Stimulated activated CD8-positive, alpha-beta memory T cell treated with anti-CD3 and anti-CD28 coated beads, Interleukin-2, amount 100 ng/mL, for 48 hours (primary cell): ENCODE data around the gene NCLN.
"Not testable (repeated sequence)": the region's sequence is repeated elsewhere in the genome, so short reads cannot be mapped to it uniquely, and the experiment has no call there.

Experiments used
- DNase-seq, 2 donors: peaks; one replicate each; pipeline ENCODE4 v3.0.0-alpha.2; 2020; ENCODE audit warnings: low read depth in 2 of 2

NCLN gene

DNA sequence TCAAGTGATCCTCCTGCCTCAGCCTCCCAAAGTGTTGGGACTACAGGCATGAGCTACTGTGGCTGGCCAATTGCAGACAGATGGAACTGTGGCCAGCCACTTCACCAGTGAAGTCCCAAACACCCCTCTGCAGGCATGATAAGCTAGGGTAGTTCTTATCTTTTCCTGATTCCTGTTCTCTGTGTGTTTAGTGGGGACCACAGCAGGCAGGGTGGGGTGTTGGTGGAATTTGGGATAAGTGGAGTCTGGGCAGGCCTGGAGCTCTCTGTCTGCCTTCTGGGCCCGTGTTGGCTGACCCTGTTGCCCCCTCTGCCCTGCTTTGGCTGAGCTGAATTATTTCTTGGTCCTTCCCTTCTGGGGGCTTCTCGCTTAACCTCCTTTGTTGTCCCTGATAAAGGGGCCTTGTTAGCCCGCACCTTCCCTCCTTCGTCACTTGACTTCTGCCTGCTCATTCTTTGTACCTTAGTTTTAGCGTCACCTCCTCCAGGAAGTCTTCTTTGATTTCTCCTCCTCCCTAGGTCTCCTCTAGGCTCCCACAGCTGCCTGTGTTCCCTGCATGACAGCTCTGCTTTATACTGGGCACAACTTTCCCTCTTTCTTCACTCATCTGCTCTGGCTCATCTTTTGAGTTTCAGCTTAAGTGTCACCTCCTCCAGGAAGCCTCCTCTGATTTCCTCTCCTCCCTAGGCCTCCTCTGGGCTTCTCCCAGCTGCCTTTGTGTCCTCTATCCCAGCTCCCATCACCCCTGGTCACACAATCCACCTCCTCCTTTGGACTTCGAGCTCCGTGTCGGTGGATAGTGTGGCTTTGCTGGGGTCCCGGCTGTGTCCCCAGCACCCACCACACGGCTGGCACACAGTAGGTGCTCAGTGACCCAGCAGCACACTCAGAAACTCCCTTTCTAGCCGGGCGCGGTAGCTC is 1.7 kb upstream of the NCLN start:
- no peak for DNase-seq

GRCh38 chr19:3184847-3185460 is 776 bp upstream of the NCLN start:
- peak; percentile 37 to 49 for DNase-seq

DNA sequence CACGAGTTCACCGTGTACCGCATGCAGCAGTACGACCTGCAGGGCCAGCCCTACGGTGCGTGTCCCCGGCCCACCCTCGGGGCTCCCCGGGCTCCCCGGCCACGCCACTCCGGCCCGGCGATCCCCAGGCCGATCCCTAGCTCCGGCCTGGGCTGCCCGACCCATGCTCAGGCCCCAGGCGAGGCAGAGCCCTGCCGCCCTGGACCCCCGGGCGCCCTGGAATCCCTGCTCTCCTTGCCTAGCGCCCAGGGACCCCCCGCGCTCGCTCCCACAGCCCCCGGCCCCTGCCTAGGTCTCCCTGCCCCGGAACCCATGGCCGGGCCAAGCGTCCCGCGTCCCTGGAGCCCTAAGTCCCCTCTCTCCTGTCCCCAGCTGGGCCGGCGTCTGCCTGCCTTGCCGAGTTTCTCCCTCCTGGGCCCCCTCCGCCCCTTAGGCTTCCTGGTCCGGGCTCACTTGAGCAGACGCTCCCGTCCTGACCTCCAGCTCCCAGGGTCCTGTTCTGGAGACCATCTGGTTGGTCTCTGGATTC is 494 bp downstream of the NCLN start:
- DNase-seq = peak in 1 of 2 donors; percentile 50

DNA sequence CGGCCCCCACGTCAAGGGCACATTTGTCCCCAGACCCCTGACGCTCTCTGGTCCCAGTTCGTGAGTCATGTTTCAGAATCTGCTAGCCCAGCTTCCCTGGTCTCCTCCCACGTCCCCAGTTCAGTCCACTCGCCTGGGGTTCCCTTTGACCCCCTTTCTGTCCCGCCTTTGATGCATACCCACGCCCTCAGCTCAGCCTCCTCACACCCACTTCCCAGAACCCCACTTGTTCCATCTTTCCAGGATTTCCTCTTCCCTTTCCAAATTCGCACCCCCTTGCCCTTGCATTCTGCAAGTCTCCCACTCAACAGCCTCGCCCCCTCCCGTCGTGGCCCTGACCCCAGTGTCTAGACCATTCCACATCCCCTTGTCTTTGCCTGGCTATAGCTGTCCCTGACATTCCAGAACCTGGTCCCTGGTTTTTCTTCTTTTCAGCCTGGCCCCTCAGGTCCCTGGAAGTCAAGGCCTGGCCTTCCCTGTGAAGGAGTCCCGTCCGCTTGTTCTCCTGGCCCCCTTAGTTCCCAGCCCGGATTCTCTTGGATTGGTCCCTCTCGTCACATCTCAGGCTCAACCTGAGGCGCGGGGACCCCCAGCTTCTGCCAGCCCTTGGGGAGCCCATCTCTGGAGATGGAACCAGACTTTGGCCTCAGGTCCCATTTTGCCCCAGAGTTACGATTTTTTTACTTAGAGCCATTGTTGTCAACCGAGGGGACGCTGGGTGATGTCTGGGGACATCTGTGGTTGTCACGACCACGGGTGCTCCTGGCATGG is 1.3 kb downstream of the NCLN start:
- no peak for DNase-seq

DNA sequence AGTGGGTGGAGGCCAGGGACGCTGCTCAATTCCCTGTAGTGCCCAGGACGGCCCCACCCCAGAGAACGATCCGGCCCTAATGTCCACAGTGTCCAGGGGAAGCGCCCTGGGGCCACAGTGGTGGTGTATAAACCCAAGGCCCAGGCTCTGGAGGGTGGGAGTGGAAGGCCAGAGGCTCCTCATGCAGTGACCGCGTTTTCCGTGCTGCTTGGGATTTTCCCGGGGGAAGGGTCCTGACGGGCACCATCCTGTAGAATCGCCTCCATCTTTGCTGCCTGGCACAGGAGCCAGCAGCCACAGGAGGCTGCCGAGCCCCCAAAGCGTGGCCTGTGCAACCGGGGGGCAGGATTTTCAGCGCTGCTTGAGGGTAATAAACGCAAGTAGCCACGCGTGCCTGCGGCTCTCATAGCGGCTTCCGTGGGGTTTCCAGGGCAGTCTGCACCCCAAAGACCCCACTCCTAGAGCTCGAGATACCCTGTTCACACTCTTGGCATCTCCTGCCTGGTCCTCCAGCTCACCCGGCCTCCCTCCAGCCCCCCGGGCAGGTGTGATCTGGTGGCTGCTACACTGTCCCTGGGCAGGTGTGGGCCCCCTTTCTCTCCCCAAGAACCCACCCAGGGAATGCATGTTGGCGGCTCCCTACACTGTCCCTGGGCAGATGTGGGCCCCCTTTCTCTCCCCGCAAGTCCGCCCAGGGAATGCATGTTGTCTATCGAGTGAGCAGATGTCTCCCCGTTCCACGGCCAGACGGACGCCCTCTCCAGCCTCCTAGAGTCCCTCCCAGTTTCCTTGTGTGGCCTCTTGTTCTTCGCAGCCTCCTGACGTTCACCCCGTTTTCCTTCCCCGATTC is 2.2 kb downstream of the NCLN start:
- no peak for DNase-seq

DNA sequence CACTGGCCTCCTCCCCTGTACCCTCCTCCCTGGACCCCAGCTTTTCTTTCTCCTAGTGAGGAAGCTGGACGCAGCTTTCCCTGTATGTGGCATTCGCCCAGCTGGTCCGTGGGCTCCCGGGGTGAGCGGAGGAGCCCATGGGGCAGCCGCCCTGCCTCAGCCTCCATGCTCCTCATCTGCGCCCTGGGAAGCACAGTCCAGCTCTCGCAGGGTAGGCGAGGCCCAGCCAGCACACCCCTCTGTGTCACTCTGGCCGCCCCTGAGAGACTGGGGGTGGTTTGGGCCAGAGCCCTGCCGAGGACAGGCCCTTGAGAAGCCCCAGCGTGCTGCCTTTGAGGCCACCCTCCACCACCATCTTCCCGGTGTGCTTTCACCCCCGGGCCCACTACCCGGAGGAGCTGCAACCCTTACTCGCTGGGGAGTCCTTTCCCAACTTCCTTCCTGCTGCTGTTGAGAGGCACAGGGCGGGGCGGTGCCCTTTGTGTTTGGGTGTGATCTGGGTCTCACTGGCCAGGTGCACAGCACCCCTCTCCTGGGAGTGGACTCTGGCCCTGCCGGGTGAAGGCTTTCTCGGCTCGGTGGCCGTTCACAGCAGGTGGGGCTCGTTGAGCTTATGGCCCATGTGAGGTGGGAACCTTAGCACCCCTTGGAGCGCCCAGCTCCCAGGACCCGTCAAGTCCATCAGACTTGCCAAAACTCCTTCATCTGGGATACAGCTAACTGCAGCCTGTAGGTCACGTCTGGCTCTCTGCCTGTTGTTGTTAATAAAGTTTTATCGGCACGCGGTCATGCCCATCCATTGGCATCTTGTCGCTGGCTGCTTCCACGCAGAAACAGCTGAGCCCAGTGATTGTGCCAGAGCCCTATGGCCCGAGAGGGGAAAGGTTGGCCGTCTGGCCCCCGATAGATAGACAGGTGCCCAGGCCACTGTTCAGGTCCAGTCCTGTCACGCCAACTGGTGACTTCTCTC is 3.2 kb downstream of the NCLN start:
- DNase-seq = no peak

DNA sequence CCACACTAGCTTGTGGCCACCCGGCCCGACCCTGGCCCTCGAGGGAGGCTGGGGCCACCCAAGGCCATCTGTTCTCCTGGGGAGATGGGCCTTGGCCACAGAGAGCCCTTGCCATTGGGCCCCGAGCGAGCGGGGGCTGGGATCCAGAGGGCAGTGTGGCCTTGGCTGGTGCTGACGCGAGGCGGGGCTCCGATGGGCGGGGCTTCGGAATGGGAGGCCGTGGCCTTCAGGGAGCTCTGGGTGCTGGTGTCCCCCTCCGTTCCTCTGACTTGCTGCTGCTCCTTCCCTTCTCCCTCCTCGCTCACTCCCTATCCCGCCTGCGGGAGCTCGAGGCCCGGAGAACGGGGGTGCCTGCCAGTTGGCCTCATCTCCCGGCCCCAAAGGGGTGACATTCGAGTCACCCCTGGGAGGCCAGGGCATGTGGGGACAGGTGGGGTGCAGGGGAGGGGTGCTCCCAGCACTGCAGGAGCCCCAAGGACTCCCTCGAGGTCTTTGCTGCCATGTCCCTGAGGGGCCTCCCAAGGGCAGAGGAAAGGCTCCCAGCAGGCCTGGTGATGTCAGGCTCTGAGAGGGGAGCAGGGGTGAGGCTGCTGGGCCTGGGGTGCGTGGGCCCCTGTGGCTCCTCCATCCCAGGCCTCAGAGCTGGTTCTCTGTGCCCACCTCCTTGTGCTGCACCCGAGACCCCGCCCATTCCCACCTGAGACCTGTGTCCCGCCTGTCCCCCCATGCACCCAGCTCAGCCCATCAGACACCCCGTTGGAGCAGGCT is 4.2 kb downstream of the NCLN start:
- DNase-seq = no peak

DNA sequence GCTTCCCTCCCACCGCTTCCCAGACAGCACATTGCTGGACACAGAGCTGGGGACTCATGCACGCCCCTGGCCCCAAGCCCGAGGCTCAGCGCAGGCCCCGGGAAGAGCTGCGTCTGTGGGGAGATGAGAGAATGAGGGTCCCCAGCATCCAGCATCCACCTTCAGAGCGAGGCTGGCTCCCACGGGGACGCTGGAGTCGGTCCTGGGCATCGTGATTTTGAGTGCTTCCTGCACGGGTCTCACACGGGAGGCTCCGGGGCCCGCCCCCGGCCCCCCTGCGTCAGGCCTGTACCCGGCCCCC is 4.7 kb downstream of the NCLN start:
- no peak for DNase-seq

DNA sequence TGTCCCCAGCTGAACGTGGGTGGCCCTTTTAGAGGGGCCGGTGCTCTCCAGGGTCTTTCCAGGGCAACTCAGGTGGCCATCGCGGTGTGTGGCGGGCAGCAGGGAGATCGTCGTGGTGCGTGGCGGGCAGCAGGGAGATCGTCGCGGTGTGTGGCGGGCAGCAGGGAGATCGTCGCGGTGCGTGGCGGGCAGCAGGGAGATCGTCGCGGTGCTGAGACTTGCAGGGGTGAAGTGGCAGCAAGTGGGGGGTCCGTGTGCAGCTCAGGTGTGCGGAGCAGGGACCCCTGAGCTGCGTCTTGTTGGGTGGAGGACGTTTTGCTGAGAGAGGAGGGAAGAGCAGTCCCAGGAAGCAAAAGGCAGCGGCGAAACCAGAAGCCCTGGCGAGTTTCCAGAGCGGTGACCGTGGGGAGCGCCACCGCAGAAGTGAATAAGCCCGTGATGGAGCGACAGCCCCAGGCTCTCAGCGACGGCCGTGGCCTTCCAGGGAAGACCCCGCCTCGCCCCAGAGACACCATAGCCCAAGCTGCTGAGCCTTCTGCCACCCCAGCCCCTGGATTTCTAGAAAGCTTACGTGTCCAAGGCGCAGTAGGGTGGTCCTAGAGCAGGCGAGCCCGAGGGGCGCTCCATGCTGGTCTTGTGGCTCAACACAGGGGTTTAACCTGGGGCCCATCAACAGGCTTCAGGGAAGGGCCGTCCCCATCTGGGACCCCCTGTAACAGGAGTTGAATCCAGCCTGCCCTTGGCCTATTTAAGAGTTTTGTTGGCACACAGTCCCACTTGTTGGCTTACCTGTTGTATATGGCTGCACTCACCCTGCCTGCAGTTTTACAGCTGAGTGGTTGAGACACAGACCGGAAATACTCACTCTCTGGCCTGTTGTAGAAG is 5.4 kb downstream of the NCLN start:
- DNase-seq = no peak

DNA sequence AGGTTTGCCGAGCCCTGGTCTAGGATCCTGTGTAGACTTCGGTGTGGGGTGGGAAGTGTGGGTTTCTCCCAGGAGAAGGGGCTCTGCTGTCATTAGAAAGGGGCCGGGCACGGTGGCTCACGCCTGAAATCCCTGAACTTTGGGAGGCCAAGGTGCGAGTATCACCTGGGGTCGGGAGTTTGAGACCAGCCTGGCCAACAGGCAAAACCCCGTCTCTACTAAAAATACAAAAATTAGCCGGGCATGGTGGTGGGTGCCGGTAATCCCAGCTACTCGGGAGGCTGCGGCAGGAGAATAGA is 6.0 kb downstream of the NCLN start:
- DNase-seq = not testable (repeated sequence)

DNA sequence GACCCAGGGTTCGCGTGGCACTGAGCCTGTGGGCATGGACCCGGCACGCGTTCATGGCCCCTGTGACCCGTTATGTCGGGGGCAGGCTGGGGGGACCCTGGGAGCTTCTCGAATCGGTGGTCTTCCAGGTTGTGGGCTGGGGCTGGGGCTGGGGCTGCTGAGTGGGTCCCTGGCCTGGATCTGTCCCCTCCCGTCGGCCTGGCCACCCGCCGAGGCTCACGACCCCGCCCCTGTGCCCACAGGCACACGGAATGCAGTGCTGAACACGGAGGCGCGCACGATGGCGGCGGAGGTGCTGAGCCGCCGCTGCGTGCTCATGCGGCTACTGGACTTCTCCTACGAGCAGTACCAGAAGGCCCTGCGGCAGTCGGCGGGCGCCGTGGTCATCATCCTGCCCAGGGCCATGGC is 6.5 kb downstream of the NCLN start:
- DNase-seq = no peak

GRCh38 chr19:3192684-3193083 is 7.0 kb downstream of the NCLN start:
- no peak for DNase-seq

GRCh38 chr19:3193256-3194105 is 7.8 kb downstream of the NCLN start:
- DNase-seq = no peak

- DNase-seq = no peak
Observed at GRCh38 chr19:3194106-3195087, 8.7 kb downstream of the NCLN start.

GRCh38 chr19:3196064-3196932 is 10.6 kb downstream of the NCLN start:
- DNase-seq = no peak

GRCh38 chr19:3196933-3197205 is 11.1 kb downstream of the NCLN start:
- DNase-seq = no peak
